CD8-positive, alpha-beta memory T cell (primary cell): ENCODE results near the gene TLK2. TPM values are rescaled to one million over a fixed set of nuclear protein-coding genes. Genes with fewer than 3 reads are reported as not detected.
"Not testable (repeated sequence)": the region's sequence is repeated elsewhere in the genome, so short reads cannot be mapped to it uniquely, and the experiment has no call there.

Experiments used
- CTCF ChIA-PET: fragments of 350-600 bp; sonication (Branson Sonifier 250); formaldehyde crosslinking; loops from one replicate; lab custom pipeline; 2021; ENCODE audit warnings: antibody characterized with exemption; lab: Charles Lee
- POLR2A ChIA-PET: fragments of 350-600 bp; sonication (Branson Sonifier 250); formaldehyde crosslinking; loops from one replicate; lab custom pipeline; 2021; ENCODE audit warnings: antibody characterized with exemption; lab: Charles Lee
- DNase-seq, 5 donors: peaks; one replicate each; pipeline versions ENCODE4 v3.0.0 to v3.0.0-alpha.2; 2020 to 2022; ENCODE audit warnings: mixed read lengths in 1 of 5
- H3K27ac ChIP-seq: one replicate; pipeline ENCODE4 v1.7.0; 2013; ENCODE audit warnings: low read depth, mild to moderate bottlenecking, low read length, moderate library complexity
- H3K27me3 ChIP-seq: 2 replicates; pipeline ENCODE4 v1.7.0; 2013; ENCODE audit warnings: low read length, mild to moderate bottlenecking; ENCODE audit not compliant: insufficient read depth, poor library complexity, severe bottlenecking
- H3K36me3 ChIP-seq: 2 replicates; pipeline ENCODE4 v1.7.0; 2013; ENCODE audit warnings: mild to moderate bottlenecking, low read length, moderate library complexity; ENCODE audit not compliant: insufficient read depth
- H3K4me1 ChIP-seq: 2 replicates; pipeline ENCODE4 v1.7.0; 2013; ENCODE audit warnings: mild to moderate bottlenecking, low read length, moderate library complexity; ENCODE audit not compliant: insufficient read depth
- H3K4me3 ChIP-seq: 2 replicates; pipeline ENCODE4 v1.7.0; 2013; ENCODE audit warnings: mild to moderate bottlenecking, low read length
- H3K9me3 ChIP-seq: 2 replicates; pipeline ENCODE4 v1.7.0; 2013; ENCODE audit warnings: mild to moderate bottlenecking, low read length
- H3K27ac Mint-ChIP-seq, 8 donors: one replicate each; pipeline ENCODE4 v1.8.0; 2020 to 2021; ENCODE audit warnings: mixed read lengths in 8 of 8, mild to moderate bottlenecking in 6 of 8, inconsistent platforms in 3 of 8, moderate library complexity in 3 of 8
- H3K27me3 Mint-ChIP-seq, 2 donors: one replicate each; pipeline ENCODE4 v1.8.0; 2020 to 2021; ENCODE audit warnings: mixed read lengths in 2 of 2, mild to moderate bottlenecking in 1 of 2, moderate library complexity in 1 of 2
- H3K36me3 Mint-ChIP-seq, 3 donors: one replicate each; pipeline ENCODE4 v1.8.0; 2020 to 2021; ENCODE audit warnings: mixed read lengths in 3 of 3, inconsistent platforms in 1 of 3, mild to moderate bottlenecking in 1 of 3
- H3K4me1 Mint-ChIP-seq, 3 donors: one replicate each; pipeline ENCODE4 v1.8.0; 2020 to 2021; ENCODE audit warnings: mixed read lengths in 3 of 3, inconsistent platforms in 1 of 3, mild to moderate bottlenecking in 1 of 3
- H3K4me3 Mint-ChIP-seq, 7 donors: one replicate each; pipeline ENCODE4 v1.8.0; 2020 to 2021; ENCODE audit warnings: mixed read lengths in 7 of 7, mild to moderate bottlenecking in 6 of 7, moderate library complexity in 4 of 7, inconsistent platforms in 2 of 7
- H3K9me3 Mint-ChIP-seq, 5 donors: one replicate each; pipeline ENCODE4 v1.8.0; 2020 to 2022; ENCODE audit warnings: mixed read lengths in 5 of 5, mild to moderate bottlenecking in 3 of 5, moderate library complexity in 2 of 5, inconsistent platforms in 1 of 5
- polyA plus RNA-seq: library from polyadenylated mRNA; unstranded; fragments of 300-500 nt; fragmentation: Illumina TruSeq; gene quantifications from one replicate; pipeline ENCODE4 v1.2.3, GENCODE V29; 2021
- total RNA-seq, 2 experiments: library from RNA; stranded (reverse); gene quantifications; one replicate each; pipeline ENCODE4 v1.2.3, GENCODE V29; 2021

Gene TLK2
- total and polyA plus RNA-seq, 3 experiments from 2014 or later = 13.3 to 43.4 (median 41.9) TPM

GRCh38 chr17:62613095-62613494 lies 134.5 kb downstream of the TLK2 start:
- H3K27me3 Mint-ChIP-seq, H3K27me3 ChIP-seq, H3K4me3 Mint-ChIP-seq, H3K4me3 ChIP-seq, DNase-seq, H3K9me3 Mint-ChIP-seq, H3K27ac ChIP-seq, H3K4me1 ChIP-seq, POLR2A ChIA-PET, CTCF ChIA-PET, H3K9me3 ChIP-seq: not testable (repeated sequence)
- Mint-ChIP-seq H3K36me3 (peaks cover 4 to 78% (median 19%) of the 10 kb centered on the region in 3 donors), H3K27ac (peak overlapping the region in 1 of 8 donors; percentile 65), H3K4me1 (peaks cover 10 to 24% (median 14%) of the 10 kb centered on the region in 3 donors)
- H3K36me3 ChIP-seq = peaks cover 25% of the 10 kb centered on the region

- Histone ChIP-seq H3K4me1 (no peaks in the 10 kb centered on the region), H3K4me3 (no peak overlapping the region), H3K27ac (no peak overlapping the region), H3K9me3 (no peaks in the 10 kb centered on the region), H3K36me3 (peaks cover 14% of the 10 kb centered on the region), H3K27me3 (no peaks in the 10 kb centered on the region)
- H3K36me3 Mint-ChIP-seq = peaks cover 4 to 70% (median 19%) of the 10 kb centered on the region in 3 donors
- no peak for DNase-seq
- no peaks in the 10 kb centered on the region for H3K27me3 Mint-ChIP-seq
- no peak overlapping the region for H3K27ac Mint-ChIP-seq
- CTCF ChIA-PET = no interaction called here
- peaks cover 12 to 24% (median 14%) of the 10 kb centered on the region in 3 donors for H3K4me1 Mint-ChIP-seq
- no peaks in the 10 kb centered on the region for H3K9me3 Mint-ChIP-seq
- no peak overlapping the region for H3K4me3 Mint-ChIP-seq
- POLR2A ChIA-PET = no interaction called here
Observed at GRCh38 chr17:62614142-62614541, 135.5 kb downstream of the TLK2 start.

- Mint-ChIP-seq H3K36me3 (peaks cover 4 to 56% (median 11%) of the 10 kb centered on the region in 3 donors), H3K4me1 (peaks cover 7 to 17% (median 11%) of the 10 kb centered on the region in 3 donors), H3K9me3 (no peaks in the 10 kb centered on the region), H3K4me3 (no peak overlapping the region), H3K27ac (no peak overlapping the region), H3K27me3 (no peaks in the 10 kb centered on the region)
- H3K27me3 ChIP-seq = no peaks in the 10 kb centered on the region
- H3K27ac ChIP-seq = no peak overlapping the region
- DNase-seq = no peak
- H3K9me3 ChIP-seq = no peaks in the 10 kb centered on the region
- H3K36me3 ChIP-seq = peaks cover 7% of the 10 kb centered on the region
- no peaks in the 10 kb centered on the region for H3K4me1 ChIP-seq
- H3K4me3 ChIP-seq = no peak overlapping the region
- POLR2A ChIA-PET = no interaction called here
- CTCF ChIA-PET = no interaction called here
Observed at GRCh38 chr17:62615503-62615902, 136.9 kb downstream of the TLK2 start.

DNA sequence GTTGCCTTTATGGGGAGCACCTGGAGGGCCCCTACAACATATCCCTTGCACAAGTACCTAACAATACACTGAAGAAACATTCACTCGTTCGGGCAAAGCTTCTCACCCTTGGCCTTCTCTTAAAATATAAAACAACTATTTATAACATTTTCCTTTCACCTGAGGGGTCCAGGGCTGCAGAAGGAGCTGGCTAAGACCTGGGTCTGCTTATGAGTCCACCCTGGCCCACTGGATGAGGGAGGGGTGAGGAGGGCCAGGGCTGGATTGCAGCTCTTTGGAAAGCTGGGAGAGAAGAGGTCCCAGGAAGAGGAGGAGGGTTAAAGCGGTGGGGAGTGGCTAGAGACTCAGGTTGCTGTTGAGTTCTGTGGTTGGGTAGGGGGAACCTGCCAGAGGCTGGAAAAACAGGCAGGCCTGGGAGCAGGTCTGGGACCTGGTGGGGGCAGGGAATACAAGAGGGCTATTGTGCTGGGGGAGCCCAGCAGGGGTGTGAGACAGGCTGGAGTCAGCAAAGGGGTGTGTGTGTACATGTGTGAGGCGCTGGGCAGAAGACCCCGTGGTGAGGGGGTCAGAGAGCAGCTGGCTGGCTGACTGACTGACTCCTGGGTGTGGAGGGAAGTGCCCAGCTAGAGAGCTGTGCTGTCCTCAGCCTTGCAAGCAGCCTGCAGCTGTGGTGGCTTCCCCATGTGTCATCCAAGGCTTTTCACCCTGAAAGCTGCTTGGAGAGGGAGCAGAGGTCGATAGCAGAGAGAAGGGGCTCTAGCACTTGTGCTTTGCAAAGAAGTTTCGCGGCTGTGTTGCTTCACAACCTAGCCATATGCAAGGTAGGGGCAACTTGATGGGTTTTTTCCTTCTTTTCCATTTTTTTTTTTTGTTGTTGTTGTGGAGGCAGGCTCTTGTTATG lies 138.6 kb downstream of the TLK2 start:
- Mint-ChIP-seq H3K4me3 (no peak overlapping the region), H3K27ac (peak overlapping the region in 3 of 8 donors; percentile 70 to 87 (median 80)), H3K27me3 (no peaks in the 10 kb centered on the region), H3K9me3 (no peaks in the 10 kb centered on the region), H3K36me3 (peaks cover 4 to 39% (median 6%) of the 10 kb centered on the region in 3 donors), H3K4me1 (peaks cover 0 to 2% (median under 1%) of the 10 kb centered on the region in 3 donors)
- Histone ChIP-seq H3K4me3 (no peak overlapping the region), H3K4me1 (no peaks in the 10 kb centered on the region), H3K36me3 (peaks cover under 1% of the 10 kb centered on the region), H3K9me3 (no peaks in the 10 kb centered on the region), H3K27me3 (no peaks in the 10 kb centered on the region), H3K27ac (no peak overlapping the region)
- POLR2A ChIA-PET = no interaction called here
- CTCF ChIA-PET = no interaction called here
- DNase-seq = no peak

DNA sequence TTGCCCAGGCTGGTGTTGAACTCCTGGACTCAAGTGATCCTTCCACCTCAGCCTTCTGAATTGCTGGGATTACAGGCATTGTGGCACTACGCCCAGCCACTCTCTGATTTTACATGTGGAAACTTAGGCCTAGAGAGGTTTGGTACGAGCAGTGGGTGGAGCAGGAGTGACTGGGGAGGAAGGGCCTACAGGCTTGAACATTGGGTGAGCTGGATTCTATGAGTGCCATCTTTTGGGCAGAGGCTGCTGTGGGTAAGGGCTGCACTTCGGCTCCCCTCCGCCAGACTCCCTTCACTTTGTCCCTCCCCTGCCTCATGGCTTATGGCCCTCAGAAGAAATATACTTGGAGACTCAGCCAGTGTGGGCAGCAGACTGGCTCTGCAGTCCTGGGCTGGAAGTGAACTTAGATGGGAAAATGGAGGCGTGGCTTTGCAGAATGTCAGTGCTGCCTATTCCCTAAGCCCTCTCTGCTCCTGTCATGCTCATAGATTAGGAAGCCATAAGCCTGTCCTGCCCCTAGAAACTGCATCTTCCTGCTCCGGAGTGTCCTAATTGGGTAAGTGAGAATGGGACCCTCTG lies 139.4 kb downstream of the TLK2 start:
- DNase-seq = no peak
- Mint-ChIP-seq H3K4me1 (peaks cover 0 to 2% (median 0%) of the 10 kb centered on the region in 3 donors), H3K9me3 (no peaks in the 10 kb centered on the region), H3K4me3 (no peak overlapping the region), H3K27ac (peak overlapping the region in 3 of 8 donors; percentile 8 to 56 (median 29)), H3K27me3 (no peaks in the 10 kb centered on the region), H3K36me3 (peaks cover 4 to 36% (median 5%) of the 10 kb centered on the region in 3 donors)
- no peak overlapping the region for H3K27ac ChIP-seq
- POLR2A ChIA-PET = no interaction called here
- H3K4me3 ChIP-seq = no peak overlapping the region
- no peaks in the 10 kb centered on the region for H3K9me3 ChIP-seq
- CTCF ChIA-PET = no interaction called here
- H3K27me3 ChIP-seq = no peaks in the 10 kb centered on the region
- H3K4me1 ChIP-seq = no peaks in the 10 kb centered on the region
- H3K36me3 ChIP-seq = no peaks in the 10 kb centered on the region

- no peaks in the 10 kb centered on the region for H3K27me3 Mint-ChIP-seq
- H3K4me3 ChIP-seq = no peak overlapping the region
- no peaks in the 10 kb centered on the region for H3K27me3 ChIP-seq
- peaks cover 0 to 2% (median 0%) of the 10 kb centered on the region in 3 donors for H3K4me1 Mint-ChIP-seq
- H3K4me3 Mint-ChIP-seq = peak overlapping the region in 1 of 7 donors; percentile 40
- peaks cover 4 to 30% (median 5%) of the 10 kb centered on the region in 3 donors for H3K36me3 Mint-ChIP-seq
- H3K27ac ChIP-seq = no peak overlapping the region
- POLR2A ChIA-PET = no interaction called here
- DNase-seq = no peak
- H3K27ac Mint-ChIP-seq = peak overlapping the region in 1 of 8 donors; percentile 8
- no peaks in the 10 kb centered on the region for H3K4me1 ChIP-seq
- no peaks in the 10 kb centered on the region for H3K9me3 ChIP-seq
- no peaks in the 10 kb centered on the region for H3K36me3 ChIP-seq
- no peaks in the 10 kb centered on the region for H3K9me3 Mint-ChIP-seq
- CTCF ChIA-PET = interaction anchor here (1.1 kb wide), 1 partner anchor 198 kb away, joined by 3 read pairs; no protein-coding TSS in a partner anchor
Observed at GRCh38 chr17:62618647-62619416, 140.2 kb downstream of the TLK2 start.

- Histone ChIP-seq H3K36me3 (no peaks in the 10 kb centered on the region), H3K4me3 (no peak overlapping the region), H3K9me3 (no peaks in the 10 kb centered on the region), H3K27ac (no peak overlapping the region), H3K4me1 (no peaks in the 10 kb centered on the region), H3K27me3 (no peaks in the 10 kb centered on the region)
- no peak for DNase-seq
- no peak overlapping the region for H3K4me3 Mint-ChIP-seq
- no peaks in the 10 kb centered on the region for H3K27me3 Mint-ChIP-seq
- peaks cover 4 to 24% (median 4%) of the 10 kb centered on the region in 3 donors for H3K36me3 Mint-ChIP-seq
- no peak overlapping the region for H3K27ac Mint-ChIP-seq
- ChIA-PET CTCF (interaction anchor here (1.1 kb wide), 1 partner anchor 198 kb away, joined by 3 read pairs; no protein-coding TSS in a partner anchor), POLR2A (no interaction called here)
- H3K4me1 Mint-ChIP-seq = peaks cover 0 to 2% (median 0%) of the 10 kb centered on the region in 3 donors
- no peaks in the 10 kb centered on the region for H3K9me3 Mint-ChIP-seq
Observed at GRCh38 chr17:62619417-62620155, 141.0 kb downstream of the TLK2 start.
